ENCODE measurements around the gene CMSS1.

DNA sequence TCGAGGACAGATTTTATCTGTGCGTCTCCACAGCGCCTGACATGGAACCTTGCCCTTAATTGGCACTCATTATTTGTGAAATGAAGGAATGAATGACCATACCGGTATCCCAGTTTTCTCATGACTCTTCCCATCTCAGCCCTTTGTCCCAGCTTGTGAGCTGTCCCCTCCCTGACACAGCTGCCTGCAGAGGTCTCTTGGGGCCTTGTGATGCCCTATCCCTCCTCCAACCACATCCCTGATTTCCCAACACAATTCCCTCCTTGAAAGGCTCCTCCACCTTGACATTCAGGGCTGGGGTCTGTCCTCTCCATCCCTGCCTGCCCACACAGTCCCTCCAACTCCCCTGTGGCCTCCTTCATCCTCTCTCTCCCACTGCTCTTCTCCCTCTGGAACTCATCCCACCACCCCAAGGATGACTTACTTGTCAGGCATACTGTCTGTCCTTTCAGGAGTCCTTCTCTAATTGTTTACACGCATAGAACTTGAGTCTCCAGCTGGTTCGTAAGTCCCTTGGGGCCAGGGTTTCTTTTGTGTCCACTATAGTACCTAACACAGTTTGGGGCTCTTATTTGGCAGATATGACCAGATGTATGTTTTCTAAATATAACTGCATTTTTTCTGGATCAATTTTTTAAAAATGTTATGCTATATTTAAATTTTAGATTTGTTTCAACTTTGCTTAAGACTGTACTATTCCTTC, 332.2 kb downstream of the CMSS1 start:
- no peak for TF ChIP-seq POLR2AphosphoS5 (IDR thresholded peaks at IDR 0.05; ENCODE audit: low read depth, low read length)
- TF ChIP-seq POLR2A (IDR thresholded peaks at IDR 0.05; ENCODE audit: low read depth, low read length) = no peak
- no peak for TF ChIP-seq TAF1 (IDR thresholded peaks at IDR 0.05; ENCODE audit: borderline replicate concordance, low read depth, low read length)
